ENCODE results near the gene ILF3. TPM values are rescaled to one million over a fixed set of nuclear protein-coding genes. Genes with fewer than 3 reads are reported as not detected.

The ILF3 gene
- total and polyA plus RNA-seq, 2 donors (not counting 3 experiments of a cell fraction or from before 2014, with no cell fraction given), result 186 to 459 TPM

DNA sequence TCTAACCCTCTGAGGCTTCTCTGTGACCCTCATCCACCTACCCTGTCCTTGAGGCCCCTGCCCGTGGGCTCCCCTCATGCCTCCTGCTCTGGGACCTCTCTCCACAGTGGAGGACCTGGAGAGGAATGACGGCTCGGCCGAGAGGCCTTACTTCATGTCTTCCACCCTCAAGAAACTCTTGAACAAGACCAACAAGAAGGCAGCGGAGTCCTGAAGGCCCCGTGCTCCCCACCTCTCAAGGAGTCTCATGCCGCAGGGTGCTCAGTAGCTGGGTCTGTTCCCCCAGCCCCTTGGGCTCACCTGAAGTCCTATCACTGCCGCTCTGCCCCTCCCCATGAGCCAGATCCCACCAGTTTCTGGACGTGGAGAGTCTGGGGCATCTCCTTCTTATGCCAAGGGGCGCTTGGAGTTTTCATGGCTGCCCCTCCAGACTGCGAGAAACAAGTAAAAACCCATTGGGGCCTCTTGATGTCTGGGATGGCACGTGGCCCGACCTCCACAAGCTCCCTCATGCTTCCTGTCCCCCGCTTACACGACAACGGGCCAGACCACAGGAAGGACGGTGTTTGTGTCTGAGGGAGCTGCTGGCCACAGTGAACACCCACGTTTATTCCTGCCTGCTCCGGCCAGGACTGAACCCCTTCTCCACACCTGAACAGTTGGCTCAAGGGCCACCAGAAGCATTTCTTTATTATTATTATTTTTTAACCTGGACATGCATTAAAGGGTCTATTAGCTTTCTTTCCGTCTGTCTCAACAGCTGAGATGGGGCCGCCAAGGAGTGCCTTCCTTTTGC lies 10.8 kb upstream of the ILF3 start:
- H2AFZ ChIP-seq (ENCODE audit: low read depth, low read length), result no peak overlapping the region
- H3K27ac ChIP-seq (ENCODE audit: insufficient read depth, low read depth, low read length), result no peak overlapping the region
- H3K9me1 ChIP-seq (replicated peaks; ENCODE audit: control insufficient read depth, extremely low read depth, insufficient read depth, low read length), result no peaks in the 10 kb centered on the region
- no peak for TF ChIP-seq JUN (IDR thresholded peaks at IDR 0.05; ENCODE audit: borderline replicate concordance, insufficient read depth, insufficient read length, low read depth)
- TF ChIP-seq POLR2A (IDR thresholded peaks at IDR 0.05; ENCODE audit: low read depth, low read length), result no peak
- no peak for TF ChIP-seq EZH2 (IDR thresholded peaks at IDR 0.05; ENCODE audit: borderline replicate concordance, low read depth, low read length, severe bottlenecking)
- TF ChIP-seq POLR2AphosphoS5 (IDR thresholded peaks at IDR 0.05; ENCODE audit: insufficient read depth, low read depth, low read length), result no peak
- TF ChIP-seq, protein P1, sequence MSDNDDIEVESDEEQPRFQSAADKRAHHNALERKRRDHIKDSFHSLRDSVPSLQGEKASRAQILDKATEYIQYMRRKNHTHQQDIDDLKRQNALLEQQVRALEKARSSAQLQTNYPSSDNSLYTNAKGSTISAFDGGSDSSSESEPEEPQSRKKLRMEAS (IDR thresholded peaks at IDR 0.05; ENCODE audit: insufficient read depth, insufficient read length), result no peak
- TF ChIP-seq, protein P2, sequence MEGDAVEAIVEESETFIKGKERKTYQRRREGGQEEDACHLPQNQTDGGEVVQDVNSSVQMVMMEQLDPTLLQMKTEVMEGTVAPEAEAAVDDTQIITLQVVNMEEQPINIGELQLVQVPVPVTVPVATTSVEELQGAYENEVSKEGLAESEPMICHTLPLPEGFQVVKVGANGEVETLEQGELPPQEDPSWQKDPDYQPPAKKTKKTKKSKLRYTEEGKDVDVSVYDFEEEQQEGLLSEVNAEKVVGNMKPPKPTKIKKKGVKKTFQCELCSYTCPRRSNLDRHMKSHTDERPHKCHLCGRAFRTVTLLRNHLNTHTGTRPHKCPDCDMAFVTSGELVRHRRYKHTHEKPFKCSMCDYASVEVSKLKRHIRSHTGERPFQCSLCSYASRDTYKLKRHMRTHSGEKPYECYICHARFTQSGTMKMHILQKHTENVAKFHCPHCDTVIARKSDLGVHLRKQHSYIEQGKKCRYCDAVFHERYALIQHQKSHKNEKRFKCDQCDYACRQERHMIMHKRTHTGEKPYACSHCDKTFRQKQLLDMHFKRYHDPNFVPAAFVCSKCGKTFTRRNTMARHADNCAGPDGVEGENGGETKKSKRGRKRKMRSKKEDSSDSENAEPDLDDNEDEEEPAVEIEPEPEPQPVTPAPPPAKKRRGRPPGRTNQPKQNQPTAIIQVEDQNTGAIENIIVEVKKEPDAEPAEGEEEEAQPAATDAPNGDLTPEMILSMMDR (IDR thresholded peaks at IDR 0.05; ENCODE audit: extremely low read depth in 1 of 2, insufficient read depth in 1 of 2, low read depth in 1 of 2, low read length in 2 of 2), result no peak
- no peak for TF ChIP-seq MYC (IDR thresholded peaks at IDR 0.05; ENCODE audit: low read depth, low read length)
- TF ChIP-seq FOS (IDR thresholded peaks at IDR 0.05; ENCODE audit: borderline replicate concordance, insufficient read depth, low read length), result no peak
- no peak for TF ChIP-seq GATA2 (IDR thresholded peaks at IDR 0.05; ENCODE audit: insufficient read depth, insufficient read length, low read depth, low read length)
- H3K9ac ChIP-seq (replicated peaks; ENCODE audit: extremely low read depth, insufficient read depth, low read length), result no peak overlapping the region
- CTCF ChIA-PET, result interaction anchor here (0.6 to 14.4 kb wide), 16 partner anchors 10 to 101 kb away, joined by 4 to 654 read pairs (median 12); partner anchors contain the start of genes ATG4D, KRI1, QTRT1 and SLC44A2
- no peaks in the 10 kb centered on the region for H4K20me1 ChIP-seq (replicated peaks; ENCODE audit: control insufficient read depth, extremely low read depth, insufficient read depth, low read length)
- intact Hi-C loops (cut with micrococcal nuclease) (no loop called here), dilution Hi-C loops (cut with MboI; ENCODE audit: extremely low pct_ligation_motif_present, low sequenced_read_pairs) (no loop called here)
- peaks cover 0 to 18% of the 10 kb centered on the region in 2 experiments for H3K36me3 ChIP-seq (ENCODE audit: control insufficient read depth in 2 of 2, extremely low read depth in 1 of 2, insufficient read depth in 2 of 2, low read length in 2 of 2)
- POLR2A ChIA-PET, result no interaction called here
- H3K4me2 ChIP-seq (ENCODE audit: insufficient read depth, low read length), result no peak overlapping the region
- no peak overlapping the region for H3K4me3 ChIP-seq (replicated peaks in 1 of 3; ENCODE audit: insufficient read depth in 1 of 3, low read depth in 1 of 3, low read length in 3 of 3)
- H3K4me1 ChIP-seq (ENCODE audit: control insufficient read depth, extremely low read depth, insufficient read depth, low read length), result peaks cover 4% of the 10 kb centered on the region
- DNase-seq (ENCODE audit: low read depth, low spot score) (no peak), FAIRE-seq (no peak)
- no TSS peak for BruUV-seq (replicated peaks)
- H3K79me2 ChIP-seq (ENCODE audit: control insufficient read depth, insufficient read depth, low read length), result no peaks in the 10 kb centered on the region
- no peaks in the 10 kb centered on the region for H3K9me3 ChIP-seq (replicated peaks; ENCODE audit: control insufficient read depth, insufficient read depth, low read length)
- H3K27me3 ChIP-seq (ENCODE audit: control insufficient read depth in 2 of 2, insufficient read depth in 2 of 2, low read length in 2 of 2), result no peaks in the 10 kb centered on the region
